Activated T-helper 1 cell treated with anti-CD3 and anti-CD28 coated beads, Interleukin-12 subunit alpha, Interleukin-12 subunit beta, Interleukin-2, Interleukin-4 antibody, amounts not matched to agents 30 ng/mL and 10 ng/mL and 1 ng/mL, durations not matched to agents 14 hours and 24 hours and 36 hours (primary cell): Measurements from ENCODE around the gene IQCM. TPM values are rescaled to one million over a fixed set of nuclear protein-coding genes. Genes with fewer than 3 reads are reported as not detected.

Experiments
- DNase-seq: peaks from one replicate; pipeline ENCODE4 v3.0.0; 2021; ENCODE audit warnings: low spot score
- H3K27ac Mint-ChIP-seq: one replicate; pipeline ENCODE4 v1.8.0; 2021; ENCODE audit warnings: mild to moderate bottlenecking, mixed read lengths
- H3K27me3 Mint-ChIP-seq: one replicate; pipeline ENCODE4 v1.8.0; 2022; ENCODE audit warnings: mild to moderate bottlenecking, moderate library complexity, mixed read lengths; ENCODE audit not compliant: insufficient read depth
- H3K36me3 Mint-ChIP-seq: one replicate; pipeline ENCODE4 v1.8.0; 2021; ENCODE audit warnings: low read depth, mixed read lengths
- H3K4me1 Mint-ChIP-seq: one replicate; pipeline ENCODE4 v1.8.0; 2021; ENCODE audit warnings: low read depth, mixed read lengths
- H3K4me3 Mint-ChIP-seq: one replicate; pipeline ENCODE4 v1.8.0; 2021; ENCODE audit warnings: mild to moderate bottlenecking, moderate library complexity, mixed read lengths
- H3K9me3 Mint-ChIP-seq: one replicate; pipeline ENCODE4 v1.8.0; 2021; ENCODE audit warnings: mixed read lengths
- intact Hi-C: fragments of 100-400 bp; cut with micrococcal nuclease; formaldehyde crosslinking; loops from one replicate; pipeline ENCODE4 v1.15.1; 2024
- total RNA-seq: library from RNA; stranded (reverse); gene quantifications from 2 replicates; pipeline ENCODE4 v1.2.3, GENCODE V29; 2022

The IQCM gene
- total RNA-seq, 1 donor from 2014 or later, result not detected

- H3K36me3 Mint-ChIP-seq, result no peaks in the 10 kb centered on the region
- intact Hi-C loops, result no loop called here
- no peak overlapping the region for H3K27ac Mint-ChIP-seq
- H3K4me1 Mint-ChIP-seq, result no peaks in the 10 kb centered on the region
- H3K27me3 Mint-ChIP-seq, result no peaks in the 10 kb centered on the region
- DNase-seq, result no peak
- no peaks in the 10 kb centered on the region for H3K9me3 Mint-ChIP-seq
- no peak overlapping the region for H3K4me3 Mint-ChIP-seq
Measured at GRCh38 chr4:149796381-149796780, 19.3 kb downstream of the IQCM start.

GRCh38 chr4:149795256-149795655, 20.4 kb downstream of the IQCM start:
- Mint-ChIP-seq H3K27me3 (no peaks in the 10 kb centered on the region), H3K36me3 (no peaks in the 10 kb centered on the region), H3K27ac (no peak overlapping the region), H3K9me3 (no peaks in the 10 kb centered on the region), H3K4me1 (no peaks in the 10 kb centered on the region), H3K4me3 (no peak overlapping the region)
- intact Hi-C loops, result no loop called here
- no peak for DNase-seq

DNA sequence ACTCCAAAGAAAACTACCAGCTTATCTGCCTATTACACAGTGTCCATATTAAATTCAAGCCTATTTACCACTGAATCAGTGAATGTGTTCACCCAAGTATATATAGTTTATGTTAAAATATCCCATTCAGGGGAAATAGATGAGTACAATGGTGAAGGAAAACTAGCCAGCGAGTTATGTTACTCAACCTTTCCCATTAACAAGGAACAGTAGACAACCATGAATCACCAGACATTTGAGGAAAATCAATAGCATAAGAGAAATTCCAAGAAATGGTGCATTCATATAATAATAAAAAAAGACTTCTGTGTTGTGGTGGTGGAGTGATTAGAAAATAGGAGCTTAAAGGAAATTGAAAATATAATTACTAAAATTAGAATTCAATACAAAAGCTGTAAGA, 21.3 kb downstream of the IQCM start:
- H3K9me3 Mint-ChIP-seq, result no peaks in the 10 kb centered on the region
- H3K4me3 Mint-ChIP-seq, result no peak overlapping the region
- DNase-seq, result no peak
- intact Hi-C loops, result no loop called here
- H3K36me3 Mint-ChIP-seq, result no peaks in the 10 kb centered on the region
- no peak overlapping the region for H3K27ac Mint-ChIP-seq
- no peaks in the 10 kb centered on the region for H3K4me1 Mint-ChIP-seq
- H3K27me3 Mint-ChIP-seq, result no peaks in the 10 kb centered on the region

DNA sequence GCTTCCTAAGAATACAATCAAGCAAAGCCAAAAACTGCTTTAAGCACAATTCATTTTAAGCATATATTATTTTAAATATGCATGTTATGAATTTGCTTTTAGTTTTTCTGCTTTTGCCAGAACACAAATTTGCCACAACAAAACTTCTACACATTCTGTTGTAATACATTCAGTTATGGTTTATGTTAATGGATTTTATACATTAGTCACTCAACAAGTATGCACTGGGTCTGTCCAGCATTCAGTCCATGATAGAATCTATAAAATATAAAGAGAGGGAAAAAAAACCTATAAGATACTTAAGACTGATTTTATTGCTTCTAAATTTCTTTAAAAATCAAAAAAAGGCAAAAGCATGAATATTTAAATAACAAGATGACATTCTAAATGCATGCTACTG, 22.2 kb downstream of the IQCM start:
- intact Hi-C loops, result no loop called here
- no peak overlapping the region for H3K4me3 Mint-ChIP-seq

DNA sequence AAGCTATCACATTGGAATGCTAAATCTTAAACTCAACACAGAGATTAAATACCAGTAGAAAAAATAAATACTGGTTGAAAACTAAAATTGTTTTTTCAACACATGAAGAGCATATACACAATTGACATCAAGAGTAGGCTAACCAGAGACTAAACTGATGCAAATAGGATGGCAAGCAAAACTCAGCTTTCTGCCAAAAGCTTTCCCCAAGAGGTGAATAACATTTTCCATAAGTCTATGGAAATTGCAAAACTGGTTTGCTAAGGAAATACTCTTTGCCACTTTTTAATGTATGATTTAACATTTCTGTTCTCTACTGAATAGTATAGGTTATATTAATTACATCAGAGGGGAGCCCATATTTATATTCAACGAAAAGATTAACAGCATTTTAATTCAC, 23.8 kb downstream of the IQCM start:
- no peak for DNase-seq

More for the DNA sequence above, 22.2 kb downstream of the IQCM start:
- Mint-ChIP-seq H3K36me3 (no peaks in the 10 kb centered on the region), H3K27me3 (no peaks in the 10 kb centered on the region), H3K27ac (no peak overlapping the region), H3K4me1 (no peaks in the 10 kb centered on the region), H3K9me3 (no peaks in the 10 kb centered on the region)
- DNase-seq, result no peak

DNA sequence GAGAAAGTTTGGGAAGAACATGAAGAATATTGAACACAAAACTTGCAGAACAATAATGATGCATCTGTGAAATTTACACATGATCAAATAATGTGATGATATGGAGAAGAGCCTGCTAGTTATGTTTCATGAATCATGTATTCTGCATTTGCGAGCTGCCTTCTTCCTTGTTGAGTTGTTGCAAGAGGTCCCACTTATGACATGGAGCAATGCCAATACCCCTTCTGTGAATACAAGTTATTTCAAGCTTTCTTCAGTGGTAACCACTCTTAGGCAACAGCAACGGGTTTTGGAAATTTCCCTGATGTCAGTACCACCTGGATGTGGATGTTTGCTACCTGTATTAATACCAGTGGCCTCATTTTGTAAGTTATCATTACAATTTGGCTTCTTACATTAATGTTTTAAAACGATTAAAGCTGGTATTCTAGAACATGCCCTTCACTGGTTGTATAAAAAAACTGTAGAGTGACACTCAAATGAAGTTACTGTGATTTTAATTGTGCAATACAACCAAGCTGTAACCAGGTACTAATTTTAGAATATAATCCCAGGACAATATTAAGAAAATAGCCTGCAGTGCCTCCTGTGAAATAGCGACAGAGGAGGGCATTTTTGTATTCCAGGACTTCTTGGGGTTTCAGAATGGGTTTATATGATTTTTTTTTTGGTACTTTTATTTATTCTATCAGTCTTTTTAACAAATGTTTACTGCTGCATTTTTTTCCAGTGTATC, 25.3 kb downstream of the IQCM start:
- H3K9me3 Mint-ChIP-seq, result no peaks in the 10 kb centered on the region
- DNase-seq, result no peak
- H3K27ac Mint-ChIP-seq, result no peak overlapping the region
- no peaks in the 10 kb centered on the region for H3K27me3 Mint-ChIP-seq
- no peaks in the 10 kb centered on the region for H3K4me1 Mint-ChIP-seq
- H3K36me3 Mint-ChIP-seq, result no peaks in the 10 kb centered on the region
- intact Hi-C loops, result no loop called here
- H3K4me3 Mint-ChIP-seq, result no peak overlapping the region

More for the DNA sequence above, 23.8 kb downstream of the IQCM start:
- Mint-ChIP-seq H3K27me3 (no peaks in the 10 kb centered on the region), H3K36me3 (no peaks in the 10 kb centered on the region), H3K4me1 (no peaks in the 10 kb centered on the region), H3K27ac (no peak overlapping the region), H3K9me3 (no peaks in the 10 kb centered on the region), H3K4me3 (no peak overlapping the region)
- intact Hi-C loops, result no loop called here

DNA sequence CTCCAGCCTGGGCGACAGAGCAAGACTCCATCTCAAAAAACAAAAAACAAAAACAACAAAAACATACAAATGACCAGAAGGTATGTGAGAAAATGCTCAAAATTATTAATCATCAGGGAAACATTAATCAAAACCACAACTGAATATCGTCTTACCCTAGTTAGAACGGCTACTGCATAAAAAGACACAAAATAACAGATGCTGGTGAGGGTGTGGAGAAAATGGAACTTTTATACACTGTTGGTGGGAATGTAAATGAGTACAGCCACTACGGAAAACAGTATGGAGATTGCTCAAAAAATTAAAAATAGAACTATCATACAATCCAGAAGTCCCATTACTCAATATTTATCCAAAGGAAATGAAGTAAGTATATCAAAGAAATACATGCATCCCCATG, 27.3 kb downstream of the IQCM start:
- H3K36me3 Mint-ChIP-seq, result no peaks in the 10 kb centered on the region
- no peak for DNase-seq
- H3K4me3 Mint-ChIP-seq, result no peak overlapping the region
- no peaks in the 10 kb centered on the region for H3K9me3 Mint-ChIP-seq
- H3K27me3 Mint-ChIP-seq, result no peaks in the 10 kb centered on the region
- no peaks in the 10 kb centered on the region for H3K4me1 Mint-ChIP-seq
- intact Hi-C loops, result no loop called here
- H3K27ac Mint-ChIP-seq, result no peak overlapping the region

- Mint-ChIP-seq H3K4me3 (no peak overlapping the region), H3K4me1 (no peaks in the 10 kb centered on the region), H3K9me3 (no peaks in the 10 kb centered on the region), H3K27me3 (no peaks in the 10 kb centered on the region), H3K36me3 (no peaks in the 10 kb centered on the region), H3K27ac (no peak overlapping the region)
- no peak for DNase-seq
- intact Hi-C loops, result no loop called here
Measured at GRCh38 chr4:149785696-149786431, 29.8 kb downstream of the IQCM start.

DNA sequence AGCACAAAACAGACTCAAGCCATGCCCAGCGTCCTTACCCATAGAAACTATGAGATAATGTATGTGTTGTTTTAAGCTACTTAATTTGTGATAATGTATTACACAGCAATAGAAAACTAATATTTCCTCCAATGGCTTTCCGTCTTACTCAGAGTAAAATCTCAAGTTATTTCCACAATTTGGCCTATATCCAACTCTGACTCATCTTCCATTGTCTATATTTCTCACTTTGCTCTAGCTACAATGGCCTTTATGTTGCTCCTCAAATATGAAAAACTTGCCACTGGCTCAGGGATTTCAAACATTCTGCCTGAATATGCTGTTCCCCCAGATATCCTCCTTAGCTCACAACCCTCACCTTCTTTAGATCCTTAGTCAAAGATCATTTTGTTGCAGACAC, 31.6 kb downstream of the IQCM start:
- Mint-ChIP-seq H3K4me1 (no peaks in the 10 kb centered on the region), H3K36me3 (no peaks in the 10 kb centered on the region), H3K9me3 (no peaks in the 10 kb centered on the region), H3K27me3 (no peaks in the 10 kb centered on the region), H3K27ac (no peak overlapping the region), H3K4me3 (no peak overlapping the region)
- intact Hi-C loops, result no loop called here
- DNase-seq, result no peak

DNA sequence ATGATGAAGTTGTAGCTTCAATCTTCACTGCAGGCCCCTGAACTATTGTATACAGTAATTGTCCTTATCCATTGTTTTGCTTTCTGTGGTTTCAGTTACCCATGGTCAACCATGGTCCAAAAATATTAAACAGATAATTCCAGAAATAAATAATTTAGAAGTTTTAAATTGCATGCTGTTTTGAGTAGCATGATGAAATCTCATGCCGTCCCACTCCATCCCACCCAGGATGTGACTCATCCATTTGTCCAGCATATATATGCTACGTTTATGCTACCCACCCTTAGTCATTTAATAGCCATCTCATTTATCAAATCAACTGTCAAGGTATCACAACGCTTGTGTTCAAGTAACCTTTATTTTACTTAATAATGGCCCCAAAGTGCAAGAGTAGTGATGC, 34.5 kb downstream of the IQCM start:
- no peak overlapping the region for H3K27ac Mint-ChIP-seq
- H3K36me3 Mint-ChIP-seq, result no peaks in the 10 kb centered on the region
- intact Hi-C loops, result no loop called here
- H3K9me3 Mint-ChIP-seq, result no peaks in the 10 kb centered on the region
- no peak overlapping the region for H3K4me3 Mint-ChIP-seq
- DNase-seq, result no peak
- no peaks in the 10 kb centered on the region for H3K4me1 Mint-ChIP-seq
- H3K27me3 Mint-ChIP-seq, result no peaks in the 10 kb centered on the region

- no peaks in the 10 kb centered on the region for H3K4me1 Mint-ChIP-seq
- H3K36me3 Mint-ChIP-seq, result no peaks in the 10 kb centered on the region
Measured at GRCh38 chr4:149768477-149768876, 47.2 kb downstream of the IQCM start.

DNA sequence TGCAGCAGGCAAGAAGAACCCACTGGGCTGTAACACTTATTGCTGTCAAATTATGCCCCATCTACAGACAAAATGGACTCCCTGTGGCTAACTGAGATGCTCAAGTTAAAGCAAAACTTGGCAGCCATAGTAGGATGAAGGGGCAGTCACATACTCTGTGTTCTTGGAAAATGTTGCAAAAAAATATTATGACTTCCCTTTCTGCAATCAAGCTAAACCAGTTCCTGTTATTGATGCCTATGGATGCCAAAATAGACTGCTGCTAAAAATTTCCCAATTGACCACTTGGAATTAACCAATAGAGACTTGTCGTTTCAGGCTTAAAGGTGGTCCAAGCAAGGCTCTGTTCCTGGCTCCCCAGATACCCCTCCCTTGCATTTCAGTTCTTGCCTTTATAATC, 49.5 kb downstream of the IQCM start:
- intact Hi-C loops, result no loop called here
- H3K4me3 Mint-ChIP-seq, result no peak overlapping the region
- H3K9me3 Mint-ChIP-seq, result no peaks in the 10 kb centered on the region
- no peak for DNase-seq
- no peak overlapping the region for H3K27ac Mint-ChIP-seq
- H3K27me3 Mint-ChIP-seq, result no peaks in the 10 kb centered on the region
- no peaks in the 10 kb centered on the region for H3K4me1 Mint-ChIP-seq
- H3K36me3 Mint-ChIP-seq, result no peaks in the 10 kb centered on the region

More at GRCh38 chr4:149768477-149768876, 47.2 kb downstream of the IQCM start:
- H3K4me3 Mint-ChIP-seq, result no peak overlapping the region
- no peak overlapping the region for H3K27ac Mint-ChIP-seq
- H3K27me3 Mint-ChIP-seq, result no peaks in the 10 kb centered on the region
- DNase-seq, result no peak
- intact Hi-C loops, result no loop called here
- no peaks in the 10 kb centered on the region for H3K9me3 Mint-ChIP-seq

GRCh38 chr4:149765630-149766029, 50.0 kb downstream of the IQCM start:
- H3K4me1 Mint-ChIP-seq, result no peaks in the 10 kb centered on the region
- no peaks in the 10 kb centered on the region for H3K27me3 Mint-ChIP-seq
- no peak for DNase-seq
- no peak overlapping the region for H3K4me3 Mint-ChIP-seq
- H3K36me3 Mint-ChIP-seq, result no peaks in the 10 kb centered on the region
- H3K27ac Mint-ChIP-seq, result no peak overlapping the region
- H3K9me3 Mint-ChIP-seq, result no peaks in the 10 kb centered on the region
- intact Hi-C loops, result no loop called here
